Limb (tissue), 2 donors: ENCODE measurements around the gene NOSTRIN.
"Not testable (repeated sequence)": the region's sequence is repeated elsewhere in the genome, so short reads cannot be mapped to it uniquely, and the experiment has no call there.

Source experiments
- DNase-seq, 2 donors: peaks; one replicate each; pipeline ENCODE4 v3.0.0-alpha.2; 2016; ENCODE audit errors: extremely low spot score in 2 of 2

Gene NOSTRIN

DNA sequence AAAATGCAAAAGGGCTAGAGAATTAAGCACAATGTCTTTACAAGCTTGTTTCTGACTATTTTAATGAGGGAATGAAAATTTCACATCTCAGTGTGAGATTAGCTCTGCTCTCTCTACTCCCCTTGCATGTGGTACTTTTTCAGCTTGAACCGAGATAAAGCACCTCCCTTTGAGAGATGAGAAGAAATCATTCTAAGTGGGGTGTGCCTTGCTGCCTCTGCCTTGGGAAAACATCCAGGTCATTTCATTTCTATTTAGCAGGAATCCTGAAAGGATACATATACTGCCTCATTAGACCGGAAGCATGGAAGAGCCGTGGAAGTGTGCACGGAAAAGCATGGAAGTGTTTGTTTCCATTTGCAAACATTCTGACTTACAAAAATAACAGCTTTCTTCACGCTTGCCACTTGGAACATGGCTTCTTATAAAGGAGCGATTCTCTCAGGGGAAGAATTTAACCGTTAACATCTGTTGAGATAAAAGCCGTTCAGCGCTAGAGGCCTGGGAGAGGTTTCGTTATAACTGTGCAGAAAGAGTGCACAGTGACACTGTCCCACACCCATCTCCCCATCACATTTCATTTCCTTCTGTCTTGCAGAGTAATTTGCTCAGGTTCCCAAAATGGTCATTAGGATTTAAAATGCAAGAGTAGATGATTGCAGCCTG is 16.7 kb downstream of the NOSTRIN start:
- no peak for DNase-seq

DNA sequence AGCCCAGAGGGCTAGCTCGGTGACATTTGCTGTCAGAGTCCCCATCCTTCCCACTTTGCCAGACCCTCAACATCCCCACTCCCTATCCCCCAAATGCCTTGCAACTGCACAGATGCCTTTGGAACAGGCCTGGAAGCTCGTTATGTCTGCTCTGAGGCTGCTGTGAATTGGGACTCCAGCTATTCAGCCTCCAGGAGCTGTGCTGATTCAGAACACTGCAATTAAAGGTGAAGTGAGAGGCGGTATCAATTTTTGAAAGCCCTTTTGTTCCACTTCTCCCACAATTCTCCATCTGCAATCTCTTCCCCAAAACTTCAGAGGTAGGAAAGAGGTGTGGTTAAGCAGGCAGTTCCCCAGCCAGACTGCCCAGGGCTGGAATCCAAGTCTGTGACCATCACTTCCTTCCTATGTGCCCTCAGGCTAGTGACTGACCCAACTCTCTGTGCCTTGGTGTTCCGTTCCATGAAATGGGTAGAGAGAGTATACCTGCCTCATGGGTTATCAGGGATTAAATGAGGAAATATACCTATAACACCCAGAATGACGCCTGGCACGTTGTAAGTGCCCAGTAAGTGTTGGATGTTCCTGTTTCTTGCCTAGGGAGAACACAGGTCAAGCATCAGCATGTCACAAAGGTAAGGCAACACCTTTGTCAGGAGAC is 17.5 kb downstream of the NOSTRIN start:
- no peak for DNase-seq

DNA sequence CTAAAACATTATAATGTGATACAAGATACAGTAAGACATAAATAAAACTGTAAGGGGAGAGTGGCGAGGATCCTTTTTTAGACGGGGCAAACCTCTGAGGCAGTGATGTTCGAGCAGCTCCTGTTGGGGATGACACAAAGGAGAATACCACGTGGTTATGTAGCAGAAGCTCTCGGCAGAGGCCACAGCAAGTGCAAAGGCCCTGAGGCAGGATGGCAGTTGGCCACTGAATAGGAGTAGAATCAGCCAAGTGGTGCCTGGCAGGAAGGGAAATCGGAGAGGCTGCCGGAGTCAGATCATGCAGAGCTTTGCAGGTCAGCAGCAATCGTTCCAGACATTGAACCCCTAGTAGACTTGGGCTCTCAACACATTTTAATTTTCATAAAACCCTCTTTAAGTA is 19.1 kb downstream of the NOSTRIN start:
- no peak for DNase-seq

GRCh38 chr2:168821992-168822391 is 19.6 kb downstream of the NOSTRIN start:
- DNase-seq: no peak

DNA sequence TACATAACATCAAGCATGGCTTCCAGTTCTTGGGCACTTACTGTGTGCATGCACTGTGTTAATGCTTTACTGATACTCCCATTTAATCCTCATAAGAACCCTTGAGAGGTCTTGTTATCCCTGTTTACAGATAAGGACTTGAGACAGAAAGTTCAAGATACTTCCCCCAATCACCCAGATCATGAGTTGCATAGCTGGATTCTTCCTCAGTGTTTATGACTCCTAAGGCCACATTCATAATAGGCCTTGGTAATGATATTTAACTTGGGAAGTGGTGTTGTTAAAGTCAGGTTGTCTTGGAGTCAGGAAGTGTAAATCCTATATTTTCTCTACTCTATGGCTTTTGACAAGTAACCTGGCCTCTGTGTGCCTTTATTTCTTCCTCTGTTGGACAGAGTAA is 22.7 kb downstream of the NOSTRIN start:
- no peak for DNase-seq

DNA sequence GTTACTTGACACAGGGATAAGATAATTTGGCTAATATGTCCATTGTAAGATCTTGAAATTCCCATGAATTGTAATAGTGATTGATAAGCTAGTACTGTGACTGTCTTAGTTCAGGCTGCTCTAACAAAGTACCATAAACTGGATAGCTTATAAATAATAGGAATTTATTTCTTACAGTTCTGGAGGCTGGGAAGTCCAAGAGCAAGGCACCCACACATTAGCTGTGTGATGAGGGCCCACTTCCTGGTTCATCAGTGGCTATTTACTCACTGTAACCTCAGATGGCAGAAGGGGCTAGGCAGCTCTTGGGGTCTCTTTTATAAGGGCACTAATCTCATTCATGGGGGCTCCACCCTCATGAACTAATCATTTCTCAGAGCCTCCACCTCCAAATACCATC is 28.5 kb downstream of the NOSTRIN start:
- no peak for DNase-seq

DNA sequence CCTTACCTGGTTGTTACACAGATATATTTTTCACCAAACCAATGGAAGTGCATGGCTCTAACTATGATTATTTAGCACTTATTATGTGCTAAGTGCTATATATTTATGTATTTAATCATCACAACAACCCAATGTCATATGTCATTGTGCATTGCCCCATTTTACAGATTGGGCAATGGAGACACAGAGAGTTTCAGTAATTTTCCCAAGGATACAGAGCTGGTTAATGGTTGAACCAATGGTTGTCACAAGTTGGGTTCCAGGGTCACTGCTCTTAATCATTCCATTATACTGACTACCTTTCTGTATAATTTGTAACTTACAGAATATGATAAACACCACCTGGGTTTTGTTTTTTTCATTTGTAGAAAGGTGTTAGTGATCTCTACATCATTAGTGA is 29.2 kb downstream of the NOSTRIN start:
- no peak for DNase-seq

DNA sequence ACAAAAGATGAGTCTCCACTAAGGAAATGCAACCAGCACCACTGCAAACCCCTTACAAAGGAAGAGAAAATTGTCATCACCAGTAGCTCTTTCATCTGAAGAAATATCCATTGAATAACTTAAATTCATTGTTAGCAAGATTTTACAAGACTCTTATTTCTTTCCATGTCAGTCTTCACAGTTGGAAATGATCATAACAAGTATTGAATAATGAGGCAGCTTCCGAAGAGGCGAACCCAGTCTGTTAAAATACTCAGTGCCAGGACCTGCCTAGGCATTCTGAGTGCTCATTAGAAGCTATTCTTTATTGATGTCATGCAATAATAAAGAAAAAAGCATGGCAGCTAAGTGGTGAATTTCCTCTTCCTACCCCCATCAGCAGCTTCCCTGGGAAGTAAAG is 33.5 kb downstream of the NOSTRIN start:
- no peak for DNase-seq

GRCh38 chr2:168841445-168841844 is 39.0 kb downstream of the NOSTRIN start:
- no peak for DNase-seq

DNA sequence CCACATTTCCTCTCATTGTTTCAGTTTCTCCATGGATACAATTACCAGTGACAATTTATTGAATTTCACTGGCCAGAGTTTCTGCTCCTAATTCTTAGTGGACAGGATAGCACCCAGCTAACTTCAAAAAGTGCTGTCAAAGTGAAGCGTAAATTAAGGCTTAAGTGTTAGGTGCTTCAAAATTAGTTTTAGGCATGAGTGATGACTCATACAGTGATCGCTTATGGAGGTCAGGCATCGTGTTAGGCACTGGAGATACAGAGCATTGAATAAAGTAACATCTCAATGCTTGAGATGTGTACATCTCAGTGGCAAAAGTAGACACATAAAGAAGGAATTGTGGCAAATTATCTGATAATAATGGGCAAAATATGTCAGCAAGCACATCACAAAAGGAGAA is 40.8 kb downstream of the NOSTRIN start:
- no peak for DNase-seq

GRCh38 chr2:168848225-168848624 is 45.8 kb downstream of the NOSTRIN start:
- no peak for DNase-seq

GRCh38 chr2:168849610-168850009 is 47.2 kb downstream of the NOSTRIN start:
- DNase-seq: peak in 1 of 2 donors; percentile 33

GRCh38 chr2:168850846-168851245 is 48.4 kb downstream of the NOSTRIN start:
- DNase-seq: no peak

GRCh38 chr2:168851674-168852320 is 49.4 kb downstream of the NOSTRIN start:
- DNase-seq: no peak

DNA sequence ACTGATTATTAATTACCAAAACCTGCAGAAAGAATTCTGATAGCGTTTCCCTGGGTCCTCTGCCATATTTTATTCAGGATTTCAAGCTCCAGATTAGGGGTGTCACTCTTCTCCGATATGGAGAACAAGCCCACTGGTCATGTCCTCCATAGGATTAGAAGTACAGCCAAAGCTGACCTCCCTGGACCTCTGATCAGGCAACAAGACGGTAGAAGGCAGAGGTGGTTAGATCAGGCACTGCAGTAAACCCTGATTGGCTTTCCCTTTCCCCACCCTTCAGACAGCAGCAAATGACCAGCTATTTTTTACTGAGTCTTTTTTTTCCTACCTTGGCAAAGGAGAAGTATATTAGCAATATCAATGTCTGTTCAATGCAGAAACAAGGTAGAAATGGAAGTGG is 50.0 kb downstream of the NOSTRIN start:
- no peak for DNase-seq

GRCh38 chr2:168853471-168853870 is 51.0 kb downstream of the NOSTRIN start:
- no peak for DNase-seq

DNA sequence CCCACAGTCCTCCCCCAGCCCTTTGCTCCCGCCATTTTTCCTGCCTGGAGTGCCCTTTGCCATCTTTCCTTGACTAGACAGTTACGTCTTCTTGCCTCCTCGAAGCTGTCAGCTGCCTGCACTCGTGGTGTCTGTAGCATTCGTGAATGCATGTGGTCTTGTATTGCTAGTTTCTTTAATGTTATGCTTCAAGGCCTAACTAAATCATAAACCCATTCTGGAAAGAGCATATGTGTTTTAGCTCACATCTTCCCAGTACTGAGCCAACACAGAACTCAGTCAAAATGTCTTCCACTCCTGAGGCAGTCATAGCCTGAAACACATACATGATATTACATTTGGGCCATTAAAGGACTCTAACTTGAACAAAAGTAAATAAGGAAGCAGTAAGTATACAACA is 52.2 kb downstream of the NOSTRIN start:
- no peak for DNase-seq

- no peak for DNase-seq
These were observed 53.2 kb downstream of the NOSTRIN start for GRCh38 chr2:168855601-168856000.

DNA sequence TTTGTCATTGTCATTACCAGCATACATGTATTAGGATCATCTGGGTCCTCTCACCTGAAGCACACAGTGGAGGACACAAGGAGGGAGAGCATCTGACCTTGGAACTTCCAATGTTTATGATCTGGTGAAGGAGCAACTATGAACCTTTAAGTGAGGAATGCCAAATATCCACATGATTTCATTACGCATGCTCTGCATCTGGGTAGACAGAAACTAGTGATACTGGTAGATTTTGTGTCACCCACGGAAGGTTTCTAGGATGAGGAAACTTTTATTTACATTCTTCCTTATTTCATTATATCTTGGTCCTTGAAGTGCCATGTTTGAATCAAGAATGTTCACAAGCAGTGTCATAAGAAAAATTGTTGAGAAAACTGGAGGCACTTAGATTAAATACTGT is 55.7 kb downstream of the NOSTRIN start:
- no peak for DNase-seq

DNA sequence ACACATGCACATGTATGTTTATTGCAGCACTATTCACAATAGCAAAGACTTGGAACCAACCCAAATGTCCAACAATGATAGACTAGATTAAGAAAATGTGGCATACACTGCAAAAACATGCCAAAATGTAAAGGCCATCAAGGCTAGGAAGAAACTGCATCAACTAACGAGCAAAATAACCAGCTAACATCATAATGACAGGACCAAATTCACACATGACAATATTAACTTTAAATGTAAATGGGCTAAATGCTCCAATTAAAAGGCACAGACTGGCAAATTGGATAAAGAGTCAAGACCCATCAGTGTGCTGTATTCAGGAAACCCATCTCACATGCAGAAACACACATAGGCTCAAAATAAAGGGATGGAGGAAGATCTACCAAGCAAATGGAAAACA is 64.7 kb downstream of the NOSTRIN start:
- not testable (repeated sequence) for DNase-seq

DNA sequence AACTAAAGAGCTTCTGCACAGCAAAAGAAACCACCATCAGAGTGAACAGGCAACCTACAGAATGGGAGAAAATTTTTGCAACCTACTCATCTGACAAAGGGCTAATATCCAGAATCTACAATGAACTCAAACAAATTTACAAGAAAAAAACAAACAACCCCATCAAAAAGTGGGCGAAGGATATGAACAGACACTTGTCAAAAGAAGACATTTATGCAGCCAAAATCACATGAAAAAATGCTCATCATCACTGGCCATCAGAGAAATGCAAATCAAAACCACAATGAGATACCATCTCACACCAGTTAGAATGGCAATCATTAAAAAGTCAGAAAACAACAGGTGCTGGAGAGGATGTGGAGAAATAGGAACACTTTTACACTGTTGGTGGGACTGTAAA is 67.9 kb downstream of the NOSTRIN start:
- not testable (repeated sequence) for DNase-seq

- not testable (repeated sequence) for DNase-seq
These were observed 68.4 kb downstream of the NOSTRIN start for GRCh38 chr2:168870824-168871223.
